ENCODE data around the gene KRTAP10-7.

DNA sequence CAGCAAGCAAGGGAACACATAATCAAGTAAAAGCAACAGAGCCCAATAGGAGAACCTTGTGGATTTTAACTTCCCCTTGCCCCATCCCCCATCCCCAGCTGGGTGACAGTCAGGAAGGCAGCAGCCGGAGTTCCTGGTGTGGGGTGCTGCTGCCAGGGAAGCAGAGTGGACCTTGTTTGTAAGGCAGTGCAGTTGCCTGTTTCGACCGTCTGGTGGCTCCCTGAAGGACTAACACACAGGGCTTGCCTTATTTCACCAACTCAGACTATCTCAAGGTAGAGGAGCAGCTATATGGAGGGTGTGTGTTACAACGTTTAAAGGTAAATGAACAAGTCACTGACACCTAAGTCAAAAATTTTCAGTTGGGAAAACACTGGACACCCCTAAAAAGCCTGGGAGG lies 18.1 kb downstream of the KRTAP10-7 start:
- TF ChIP-seq YEATS2 (CRISPR knock-in tag; IDR thresholded peaks at IDR 0.05; ENCODE audit: borderline replicate concordance) (no peak), POLR2A (IDR thresholded peaks at IDR 0.05; ENCODE audit: insufficient read depth in 1 of 2, low read depth in 2 of 2, low read length in 2 of 2) (no peak), EEA1 (CRISPR knock-in tag; IDR thresholded peaks at IDR 0.05; ENCODE audit: borderline replicate concordance) (no peak), SALL2 (CRISPR knock-in tag; IDR thresholded peaks at IDR 0.05) (no peak), KLF9 (CRISPR knock-in tag; IDR thresholded peaks at IDR 0.05; ENCODE audit: low read depth) (no peak), ZNF383 (CRISPR knock-in tag; IDR thresholded peaks at IDR 0.05; ENCODE audit: borderline replicate concordance) (no peak), RFX5 (IDR thresholded peaks at IDR 0.05; ENCODE audit: low read depth, low read length) (no peak)
- TF ChIP-seq, protein P1, sequence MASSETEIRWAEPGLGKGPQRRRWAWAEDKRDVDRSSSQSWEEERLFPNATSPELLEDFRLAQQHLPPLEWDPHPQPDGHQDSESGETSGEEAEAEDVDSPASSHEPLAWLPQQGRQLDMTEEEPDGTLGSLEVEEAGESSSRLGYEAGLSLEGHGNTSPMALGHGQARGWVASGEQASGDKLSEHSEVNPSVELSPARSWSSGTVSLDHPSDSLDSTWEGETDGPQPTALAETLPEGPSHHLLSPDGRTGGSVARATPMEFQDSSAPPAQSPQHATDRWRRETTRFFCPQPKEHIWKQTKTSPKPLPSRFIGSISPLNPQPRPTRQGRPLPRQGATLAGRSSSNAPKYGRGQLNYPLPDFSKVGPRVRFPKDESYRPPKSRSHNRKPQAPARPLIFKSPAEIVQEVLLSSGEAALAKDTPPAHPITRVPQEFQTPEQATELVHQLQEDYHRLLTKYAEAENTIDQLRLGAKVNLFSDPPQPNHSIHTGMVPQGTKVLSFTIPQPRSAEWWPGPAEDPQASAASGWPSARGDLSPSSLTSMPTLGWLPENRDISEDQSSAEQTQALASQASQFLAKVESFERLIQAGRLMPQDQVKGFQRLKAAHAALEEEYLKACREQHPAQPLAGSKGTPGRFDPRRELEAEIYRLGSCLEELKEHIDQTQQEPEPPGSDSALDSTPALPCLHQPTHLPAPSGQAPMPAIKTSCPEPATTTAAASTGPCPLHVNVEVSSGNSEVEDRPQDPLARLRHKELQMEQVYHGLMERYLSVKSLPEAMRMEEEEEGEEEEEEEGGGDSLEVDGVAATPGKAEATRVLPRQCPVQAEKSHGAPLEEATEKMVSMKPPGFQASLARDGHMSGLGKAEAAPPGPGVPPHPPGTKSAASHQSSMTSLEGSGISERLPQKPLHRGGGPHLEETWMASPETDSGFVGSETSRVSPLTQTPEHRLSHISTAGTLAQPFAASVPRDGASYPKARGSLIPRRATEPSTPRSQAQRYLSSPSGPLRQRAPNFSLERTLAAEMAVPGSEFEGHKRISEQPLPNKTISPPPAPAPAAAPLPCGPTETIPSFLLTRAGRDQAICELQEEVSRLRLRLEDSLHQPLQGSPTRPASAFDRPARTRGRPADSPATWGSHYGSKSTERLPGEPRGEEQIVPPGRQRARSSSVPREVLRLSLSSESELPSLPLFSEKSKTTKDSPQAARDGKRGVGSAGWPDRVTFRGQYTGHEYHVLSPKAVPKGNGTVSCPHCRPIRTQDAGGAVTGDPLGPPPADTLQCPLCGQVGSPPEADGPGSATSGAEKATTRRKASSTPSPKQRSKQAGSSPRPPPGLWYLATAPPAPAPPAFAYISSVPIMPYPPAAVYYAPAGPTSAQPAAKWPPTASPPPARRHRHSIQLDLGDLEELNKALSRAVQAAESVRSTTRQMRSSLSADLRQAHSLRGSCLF (CRISPR knock-in tag; IDR thresholded peaks at IDR 0.05; ENCODE audit: borderline replicate concordance): no peak

All from HepG2 (cell line).